ENCODE results near the gene C3orf20. TPM values are rescaled to one million over a fixed set of nuclear protein-coding genes. Genes with fewer than 3 reads are reported as not detected.

C3orf20 gene
- total and polyA plus RNA-seq, 2 of the 13 experiments (the other 11 are each of a cell fraction or from before 2014, with no cell fraction given), result 0.03 to 0.04 TPM

DNA sequence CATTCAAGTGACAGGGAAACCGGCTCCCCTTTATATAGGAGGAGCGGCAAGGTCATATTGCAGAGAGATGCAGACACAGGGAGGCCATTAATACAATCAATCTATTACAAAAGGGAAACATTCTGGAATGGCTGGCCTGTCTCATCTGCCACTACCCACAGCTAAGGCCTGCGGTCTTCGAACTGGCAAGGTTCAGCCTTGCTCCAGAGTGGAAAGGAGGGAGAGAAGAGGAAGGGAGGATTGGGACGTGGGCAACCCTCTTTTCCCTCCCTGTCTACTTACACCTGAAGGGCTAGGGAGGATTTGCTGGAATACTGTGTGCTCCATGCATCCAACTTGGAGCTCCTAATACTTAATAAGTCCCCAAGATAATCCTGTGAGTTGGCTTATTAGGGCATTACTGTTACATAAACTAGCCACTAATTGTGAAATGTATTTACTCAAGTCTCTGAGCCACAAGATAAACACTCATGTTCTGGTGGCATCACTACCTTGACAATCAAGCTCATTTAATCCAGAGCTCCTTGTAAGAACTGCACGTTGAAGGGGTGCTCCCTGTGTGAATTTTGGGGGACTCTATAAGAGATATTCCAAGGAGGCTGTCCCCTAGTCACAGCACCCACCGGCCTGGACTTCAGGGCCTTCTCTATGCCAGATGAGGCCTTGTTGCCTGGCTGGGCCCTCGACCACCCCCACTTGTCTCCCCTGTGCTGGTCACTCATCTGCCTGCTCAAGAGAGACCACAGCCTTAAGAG is 43.1 kb upstream of the C3orf20 start:
- Histone ChIP-seq H3K4me3 (replicated peaks in 1 of 3; ENCODE audit: insufficient read depth in 1 of 3, low read depth in 2 of 3, low read length in 3 of 3) (peak overlapping the region in 1 of 3 experiments; percentile 39; a peak in 1 of 6 replicates), H3K79me2 (ENCODE audit: insufficient read depth, low read length) (no peaks in the 10 kb centered on the region), H4K20me1 (ENCODE audit: insufficient read depth, low read length) (no peaks in the 10 kb centered on the region), H3K9me3 (ENCODE audit: low read length) (peaks cover 6% of the 10 kb centered on the region; the same call in 1 of the 2 replicates), H3K4me1 (ENCODE audit: insufficient read depth, low read length) (peaks cover 57% of the 10 kb centered on the region), H3K27ac (ENCODE audit: extremely low read length, insufficient read depth, low read length) (peak overlapping the region; percentile 58), H3K4me2 (ENCODE audit: low read depth, low read length) (peak overlapping the region; percentile 64), H3K27me3 (ENCODE audit: control insufficient read depth in 1 of 2, insufficient read depth in 2 of 2, low read length in 2 of 2) (peaks cover under 1 to 13% of the 10 kb centered on the region in 2 experiments; a peak in 2 of 5 replicates), H3K36me3 (replicated peaks in 1 of 2; ENCODE audit: control insufficient read depth in 1 of 2, insufficient read depth in 2 of 2, low read length in 2 of 2) (no peaks in the 10 kb centered on the region), H2AFZ (ENCODE audit: low read length) (no peak overlapping the region), H3K9ac (ENCODE audit: insufficient read depth, low read depth, low read length) (0 out of 2 replicates have a peak overlapping the region, but pooled peaks have one; percentile 4)
- peak; percentile 46 for ATAC-seq
- peak; percentile 21 for DNase-seq (ENCODE audit: low spot score)
- POLR2A ChIA-PET, result interaction anchor here (0.9 to 1.7 kb wide), 4 partner anchors 15 to 230 kb away, joined by 3 to 18 read pairs (median 4); partner anchors contain the start of genes CCDC174 and SLC6A6
- BruUV-seq (replicated peaks), result no TSS peak
- in situ Hi-C loops (cut with HindIII; ENCODE audit: extremely low pct_ligation_motif_present, low pct_unique_long_range_greater_than_20kb) (no loop called here), intact Hi-C loops (cut with micrococcal nuclease; ENCODE audit: unreplicated experiment) (loop anchor here (2.0 to 5.0 kb wide), 2 partner anchors 149 to 290 kb away; no protein-coding TSS in a partner anchor)
- CTCF ChIA-PET (ENCODE audit: low intra/inter-chr PET ratio, low total read pairs), result no interaction called here
- FAIRE-seq, result no peak
- WGBS (ENCODE audit: low lambda C conversion rate), result 22% methylated on average over 6 of the region's 8 CpGs
- no peak for TF ChIP-seq ZNF260 (CRISPR knock-in tag; IDR thresholded peaks at IDR 0.05; ENCODE audit: borderline replicate concordance, low read depth)
- TF ChIP-seq TBX2 (CRISPR knock-in tag; IDR thresholded peaks at IDR 0.05; ENCODE audit: borderline replicate concordance), result 0 out of 2 replicates have a peak, but pooled peaks have one; percentile 16
- TF ChIP-seq, protein P1, sequence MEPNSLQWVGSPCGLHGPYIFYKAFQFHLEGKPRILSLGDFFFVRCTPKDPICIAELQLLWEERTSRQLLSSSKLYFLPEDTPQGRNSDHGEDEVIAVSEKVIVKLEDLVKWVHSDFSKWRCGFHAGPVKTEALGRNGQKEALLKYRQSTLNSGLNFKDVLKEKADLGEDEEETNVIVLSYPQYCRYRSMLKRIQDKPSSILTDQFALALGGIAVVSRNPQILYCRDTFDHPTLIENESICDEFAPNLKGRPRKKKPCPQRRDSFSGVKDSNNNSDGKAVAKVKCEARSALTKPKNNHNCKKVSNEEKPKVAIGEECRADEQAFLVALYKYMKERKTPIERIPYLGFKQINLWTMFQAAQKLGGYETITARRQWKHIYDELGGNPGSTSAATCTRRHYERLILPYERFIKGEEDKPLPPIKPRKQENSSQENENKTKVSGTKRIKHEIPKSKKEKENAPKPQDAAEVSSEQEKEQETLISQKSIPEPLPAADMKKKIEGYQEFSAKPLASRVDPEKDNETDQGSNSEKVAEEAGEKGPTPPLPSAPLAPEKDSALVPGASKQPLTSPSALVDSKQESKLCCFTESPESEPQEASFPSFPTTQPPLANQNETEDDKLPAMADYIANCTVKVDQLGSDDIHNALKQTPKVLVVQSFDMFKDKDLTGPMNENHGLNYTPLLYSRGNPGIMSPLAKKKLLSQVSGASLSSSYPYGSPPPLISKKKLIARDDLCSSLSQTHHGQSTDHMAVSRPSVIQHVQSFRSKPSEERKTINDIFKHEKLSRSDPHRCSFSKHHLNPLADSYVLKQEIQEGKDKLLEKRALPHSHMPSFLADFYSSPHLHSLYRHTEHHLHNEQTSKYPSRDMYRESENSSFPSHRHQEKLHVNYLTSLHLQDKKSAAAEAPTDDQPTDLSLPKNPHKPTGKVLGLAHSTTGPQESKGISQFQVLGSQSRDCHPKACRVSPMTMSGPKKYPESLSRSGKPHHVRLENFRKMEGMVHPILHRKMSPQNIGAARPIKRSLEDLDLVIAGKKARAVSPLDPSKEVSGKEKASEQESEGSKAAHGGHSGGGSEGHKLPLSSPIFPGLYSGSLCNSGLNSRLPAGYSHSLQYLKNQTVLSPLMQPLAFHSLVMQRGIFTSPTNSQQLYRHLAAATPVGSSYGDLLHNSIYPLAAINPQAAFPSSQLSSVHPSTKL (CRISPR knock-in tag; IDR thresholded peaks at IDR 0.05), result peak; percentile 71
- TF ChIP-seq ZFY (CRISPR knock-in tag; IDR thresholded peaks at IDR 0.05), result 0 out of 2 replicates have a peak, but pooled peaks have one; percentile 11
- TF ChIP-seq, protein P2, sequence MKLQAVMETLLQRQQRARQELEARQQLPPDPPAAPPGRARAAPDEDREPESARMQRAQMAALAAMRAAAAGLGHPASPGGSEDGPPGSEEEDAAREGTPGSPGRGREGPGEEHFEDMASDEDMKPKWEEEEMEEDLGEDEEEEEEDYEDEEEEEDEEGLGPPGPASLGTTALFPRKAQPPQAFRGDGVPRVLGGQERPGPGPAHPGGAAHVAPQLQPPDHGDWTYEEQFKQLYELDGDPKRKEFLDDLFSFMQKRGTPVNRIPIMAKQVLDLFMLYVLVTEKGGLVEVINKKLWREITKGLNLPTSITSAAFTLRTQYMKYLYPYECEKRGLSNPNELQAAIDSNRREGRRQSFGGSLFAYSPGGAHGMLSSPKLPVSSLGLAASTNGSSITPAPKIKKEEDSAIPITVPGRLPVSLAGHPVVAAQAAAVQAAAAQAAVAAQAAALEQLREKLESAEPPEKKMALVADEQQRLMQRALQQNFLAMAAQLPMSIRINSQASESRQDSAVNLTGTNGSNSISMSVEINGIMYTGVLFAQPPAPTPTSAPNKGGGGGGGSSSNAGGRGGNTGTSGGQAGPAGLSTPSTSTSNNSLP (IDR thresholded peaks at IDR 0.05; ENCODE audit: low read depth, low read length), result 0 out of 2 replicates have a peak, but pooled peaks have one; percentile 11
- TF ChIP-seq THAP11 (CRISPR knock-in tag; IDR thresholded peaks at IDR 0.05), result peak; percentile 50; the same call in 1 of the 2 replicates
- TF ChIP-seq, protein P3, sequence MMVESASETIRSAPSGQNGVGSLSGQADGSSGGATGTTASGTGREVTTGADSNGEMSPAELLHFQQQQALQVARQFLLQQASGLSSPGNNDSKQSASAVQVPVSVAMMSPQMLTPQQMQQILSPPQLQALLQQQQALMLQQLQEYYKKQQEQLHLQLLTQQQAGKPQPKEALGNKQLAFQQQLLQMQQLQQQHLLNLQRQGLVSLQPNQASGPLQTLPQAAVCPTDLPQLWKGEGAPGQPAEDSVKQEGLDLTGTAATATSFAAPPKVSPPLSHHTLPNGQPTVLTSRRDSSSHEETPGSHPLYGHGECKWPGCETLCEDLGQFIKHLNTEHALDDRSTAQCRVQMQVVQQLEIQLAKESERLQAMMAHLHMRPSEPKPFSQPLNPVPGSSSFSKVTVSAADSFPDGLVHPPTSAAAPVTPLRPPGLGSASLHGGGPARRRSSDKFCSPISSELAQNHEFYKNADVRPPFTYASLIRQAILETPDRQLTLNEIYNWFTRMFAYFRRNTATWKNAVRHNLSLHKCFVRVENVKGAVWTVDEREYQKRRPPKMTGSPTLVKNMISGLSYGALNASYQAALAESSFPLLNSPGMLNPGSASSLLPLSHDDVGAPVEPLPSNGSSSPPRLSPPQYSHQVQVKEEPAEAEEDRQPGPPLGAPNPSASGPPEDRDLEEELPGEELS (CRISPR knock-in tag; IDR thresholded peaks at IDR 0.05), result peak; percentile 54; the same call in 1 of the 2 replicates
- 0 out of 2 replicates have a peak, but pooled peaks have one; percentile 22 for TF ChIP-seq RARA (CRISPR knock-in tag; IDR thresholded peaks at IDR 0.05)
- no peak for TF ChIP-seq SOX6 (IDR thresholded peaks at IDR 0.05)
- TF ChIP-seq SOX6 (CRISPR knock-in tag; IDR thresholded peaks at IDR 0.05), result 0 out of 2 replicates have a peak, but pooled peaks have one; percentile 11
- peak; percentile 45; the same call in 1 of the 2 replicates for TF ChIP-seq FOXK1 (CRISPR knock-in tag; IDR thresholded peaks at IDR 0.05; ENCODE audit: borderline replicate concordance, low read depth)
- TF ChIP-seq CBFB (CRISPR knock-in tag; IDR thresholded peaks at IDR 0.05), result 0 out of 2 replicates have a peak, but pooled peaks have one; percentile 26
- no peak for TF ChIP-seq RBAK (CRISPR knock-in tag; IDR thresholded peaks at IDR 0.05)
- TF ChIP-seq EP300 (IDR thresholded peaks at IDR 0.05; ENCODE audit: low read depth in 2 of 2, low read length in 2 of 2), result peak in 1 of 2 experiments; percentile 46; a peak in 1 of 4 replicates
- no peak for TF ChIP-seq EP300 (CRISPR knock-in tag; IDR thresholded peaks at IDR 0.05; ENCODE audit: borderline replicate concordance)

Measured in HepG2 (cell line).